Activated CD4-positive, alpha-beta memory T cell treated with anti-CD3 and anti-CD28 coated beads, Interleukin-2, amount 10 ng/mL, durations not matched to agents 7 days and 5 days (primary cell): ENCODE results near the gene ISYNA1. TPM values are rescaled to one million over a fixed set of nuclear protein-coding genes. Genes with fewer than 3 reads are reported as not detected.

Experiments used
- CTCF ChIA-PET: fragments of 350-600 bp; sonication (Branson Sonifier 250); formaldehyde crosslinking; loops from one replicate; lab custom pipeline; 2021; ENCODE audit warnings: antibody characterized with exemption, inconsistent platforms; lab: Charles Lee
- POLR2A ChIA-PET: fragments of 350-600 bp; sonication (Branson Sonifier 250); formaldehyde crosslinking; loops from one replicate; lab custom pipeline; 2021; ENCODE audit warnings: antibody characterized with exemption; lab: Charles Lee
- DNase-seq: peaks from one replicate; pipeline ENCODE4 v3.0.0-alpha.2; 2020
- H3K27ac Mint-ChIP-seq: one replicate; pipeline ENCODE4 v1.8.0; 2021; ENCODE audit warnings: mild to moderate bottlenecking, mixed read lengths
- H3K27me3 Mint-ChIP-seq: one replicate; pipeline ENCODE4 v1.8.0; 2021; ENCODE audit warnings: mixed read lengths
- H3K36me3 Mint-ChIP-seq: one replicate; pipeline ENCODE4 v1.8.0; 2021; ENCODE audit warnings: low read depth, mixed read lengths
- H3K4me1 Mint-ChIP-seq: one replicate; pipeline ENCODE4 v1.8.0; 2021; ENCODE audit warnings: mixed read lengths
- H3K4me3 Mint-ChIP-seq: one replicate; pipeline ENCODE4 v1.8.0; 2021; ENCODE audit warnings: mild to moderate bottlenecking, mixed read lengths
- H3K9me3 Mint-ChIP-seq: one replicate; pipeline ENCODE4 v1.8.0; 2021; ENCODE audit warnings: mixed read lengths
- total RNA-seq, 2 experiments: library from RNA; stranded (reverse); gene quantifications; one replicate each; pipeline ENCODE4 v1.2.3, GENCODE V29; 2021

The ISYNA1 gene
- total RNA-seq, 2 experiments from 2014 or later = 16.7 to 18.0 TPM

GRCh38 chr19:18440936-18441803 lies 3.2 kb upstream of the ISYNA1 start:
- CTCF ChIA-PET = no interaction called here
- no peak for DNase-seq
- Mint-ChIP-seq H3K27ac (peak overlapping the region; percentile 73), H3K4me1 (peaks cover 35% of the 10 kb centered on the region), H3K27me3 (no peaks in the 10 kb centered on the region), H3K4me3 (no peak overlapping the region), H3K9me3 (peaks cover 6% of the 10 kb centered on the region), H3K36me3 (peaks cover 40% of the 10 kb centered on the region)
- POLR2A ChIA-PET = interaction anchor here (0.7 to 3.3 kb wide), 3 partner anchors 10 to 55 kb away, joined by 3 to 15 read pairs (median 3); partner anchors contain the start of gene SSBP4

- ChIA-PET POLR2A (interaction anchor here (0.7 to 3.3 kb wide), 5 partner anchors 11 to 149 kb away, joined by 3 to 15 read pairs (median 3); partner anchors contain the start of gene SSBP4), CTCF (interaction anchor here (1.8 kb wide), 1 partner anchor 10 kb away, joined by 4 read pairs; no protein-coding TSS in a partner anchor)
- Mint-ChIP-seq H3K36me3 (peaks cover 40% of the 10 kb centered on the region), H3K9me3 (peaks cover 6% of the 10 kb centered on the region), H3K4me1 (peaks cover 39% of the 10 kb centered on the region), H3K27me3 (no peaks in the 10 kb centered on the region), H3K27ac (peak overlapping the region; percentile 63), H3K4me3 (no peak overlapping the region)
- DNase-seq = no peak
Measured at GRCh38 chr19:18440415-18440877, 2.5 kb upstream of the ISYNA1 start.

- H3K9me3 Mint-ChIP-seq = peaks cover 6% of the 10 kb centered on the region
- no peaks in the 10 kb centered on the region for H3K27me3 Mint-ChIP-seq
- H3K36me3 Mint-ChIP-seq = peaks cover 41% of the 10 kb centered on the region
- ChIA-PET POLR2A (interaction anchor here (0.9 to 3.3 kb wide), 5 partner anchors 12 to 158 kb away, joined by 3 to 15 read pairs (median 3); partner anchors contain the start of genes JUND and SSBP4), CTCF (interaction anchor here (1.0 to 1.8 kb wide), 2 partner anchors 11 to 80 kb away, joined by 3 to 4 read pairs; no protein-coding TSS in a partner anchor)
- DNase-seq = no peak
- peak overlapping the region; percentile 40 for H3K27ac Mint-ChIP-seq
- peaks cover 39% of the 10 kb centered on the region for H3K4me1 Mint-ChIP-seq
- no peak overlapping the region for H3K4me3 Mint-ChIP-seq
Measured at GRCh38 chr19:18439910-18440237, 1.9 kb upstream of the ISYNA1 start.

- H3K4me3 Mint-ChIP-seq = no peak overlapping the region
- H3K27ac Mint-ChIP-seq = peak overlapping the region; percentile 40
- H3K36me3 Mint-ChIP-seq = peaks cover 45% of the 10 kb centered on the region
- DNase-seq = no peak
- H3K4me1 Mint-ChIP-seq = peaks cover 42% of the 10 kb centered on the region
- no peaks in the 10 kb centered on the region for H3K27me3 Mint-ChIP-seq
- peaks cover 6% of the 10 kb centered on the region for H3K9me3 Mint-ChIP-seq
- CTCF ChIA-PET = interaction anchor here (1.0 to 1.8 kb wide), 3 partner anchors 11 to 81 kb away, joined by 3 to 4 read pairs (median 3); no protein-coding TSS in a partner anchor
- POLR2A ChIA-PET = interaction anchor here (1.0 to 3.3 kb wide), 3 partner anchors 20 to 157 kb away, joined by 3 to 15 read pairs (median 5); partner anchors contain the start of genes JUND and SSBP4
Measured at GRCh38 chr19:18439025-18439909, 1.3 kb upstream of the ISYNA1 start.

- ChIA-PET POLR2A (interaction anchor here (1.6 to 3.3 kb wide), 2 partner anchors 19 to 156 kb away, joined by 5 to 15 read pairs; partner anchors contain the start of genes JUND and SSBP4), CTCF (interaction anchor here (1.0 kb wide), 1 partner anchor 32 kb away, joined by 3 read pairs; no protein-coding TSS in a partner anchor)
- H3K4me3 Mint-ChIP-seq = peak overlapping the region; percentile 27
- no peaks in the 10 kb centered on the region for H3K27me3 Mint-ChIP-seq
- no peak for DNase-seq
- peaks cover 45% of the 10 kb centered on the region for H3K4me1 Mint-ChIP-seq
- no peak overlapping the region for H3K27ac Mint-ChIP-seq
- H3K9me3 Mint-ChIP-seq = peaks cover 6% of the 10 kb centered on the region
- peaks cover 37% of the 10 kb centered on the region for H3K36me3 Mint-ChIP-seq
Measured at GRCh38 chr19:18438331-18439024, 545 bp upstream of the ISYNA1 start.

GRCh38 chr19:18436671-18437490 lies 1.1 kb downstream of the ISYNA1 start:
- ChIA-PET CTCF (no interaction called here), POLR2A (interaction anchor here (0.9 to 1.6 kb wide), 4 partner anchors 14 to 121 kb away, joined by 3 to 10 read pairs (median 5); partner anchors contain the start of gene KXD1)
- no peak overlapping the region for H3K27ac Mint-ChIP-seq

GRCh38 chr19:18435842-18436670 lies 1.9 kb downstream of the ISYNA1 start:
- CTCF ChIA-PET = no interaction called here
- H3K36me3 Mint-ChIP-seq = peaks cover 30% of the 10 kb centered on the region
- peak overlapping the region; percentile 57 for H3K4me3 Mint-ChIP-seq
- no peaks in the 10 kb centered on the region for H3K9me3 Mint-ChIP-seq
- no peak for DNase-seq
- peaks cover 32% of the 10 kb centered on the region for H3K4me1 Mint-ChIP-seq
- no peaks in the 10 kb centered on the region for H3K27me3 Mint-ChIP-seq
- H3K27ac Mint-ChIP-seq = no peak overlapping the region
- POLR2A ChIA-PET = interaction anchor here (1.5 to 1.6 kb wide), 3 partner anchors 13 to 121 kb away, joined by 3 to 10 read pairs (median 5); partner anchors contain the start of gene KXD1

More at GRCh38 chr19:18436671-18437490, 1.1 kb downstream of the ISYNA1 start:
- peaks cover 28% of the 10 kb centered on the region for H3K36me3 Mint-ChIP-seq
- H3K27me3 Mint-ChIP-seq = no peaks in the 10 kb centered on the region
- peak; percentile 70 for DNase-seq
- H3K4me1 Mint-ChIP-seq = peaks cover 37% of the 10 kb centered on the region
- no peaks in the 10 kb centered on the region for H3K9me3 Mint-ChIP-seq
- H3K4me3 Mint-ChIP-seq = peak overlapping the region; percentile 57

GRCh38 chr19:18435178-18435841 lies 2.6 kb downstream of the ISYNA1 start:
- no peaks in the 10 kb centered on the region for H3K27me3 Mint-ChIP-seq
- peaks cover 30% of the 10 kb centered on the region for H3K4me1 Mint-ChIP-seq
- POLR2A ChIA-PET = interaction anchor here (0.8 to 1.5 kb wide), 3 partner anchors 12 to 16 kb away, joined by 3 to 10 read pairs (median 5); partner anchors contain the start of gene SSBP4
- no peaks in the 10 kb centered on the region for H3K9me3 Mint-ChIP-seq
- no peak overlapping the region for H3K4me3 Mint-ChIP-seq
- H3K36me3 Mint-ChIP-seq = peaks cover 27% of the 10 kb centered on the region
- H3K27ac Mint-ChIP-seq = no peak overlapping the region
- CTCF ChIA-PET = no interaction called here
- no peak for DNase-seq

- DNase-seq = no peak
- ChIA-PET POLR2A (interaction anchor here (0.8 to 1.5 kb wide), 2 partner anchors 14 to 15 kb away, joined by 3 to 5 read pairs; partner anchors contain the start of gene SSBP4), CTCF (interaction anchor here (0.5 to 1.0 kb wide), 2 partner anchors 130 to 1171 kb away, joined by 3 read pairs; no protein-coding TSS in a partner anchor)
- peaks cover 28% of the 10 kb centered on the region for H3K36me3 Mint-ChIP-seq
- no peaks in the 10 kb centered on the region for H3K27me3 Mint-ChIP-seq
- H3K4me3 Mint-ChIP-seq = peak overlapping the region; percentile 8
- no peaks in the 10 kb centered on the region for H3K9me3 Mint-ChIP-seq
- peaks cover 35% of the 10 kb centered on the region for H3K4me1 Mint-ChIP-seq
- no peak overlapping the region for H3K27ac Mint-ChIP-seq
Measured at GRCh38 chr19:18434411-18435175, 3.3 kb downstream of the ISYNA1 start.
